Measurements from ENCODE around the gene ANKRD13D. TPM values are rescaled to one million over a fixed set of nuclear protein-coding genes. Genes with fewer than 3 reads are reported as not detected.

ANKRD13D gene
- total and polyA plus RNA-seq, 2 of the 8 experiments (the other 6 are each of a cell fraction or from before 2014, with no cell fraction given): 24.9 to 26.5 TPM

- Histone ChIP-seq H3K36me3 (ENCODE audit: control insufficient read depth in 2 of 4, insufficient read depth in 4 of 4, low read length in 3 of 4) (peaks cover 0 to 21% (median 10%) of the 10 kb centered on the region in 4 experiments; a peak in 3 of 8 replicates), H2BK5ac (ENCODE audit: low read depth, low read length) (no peak overlapping the region), H3K4me3 (ENCODE audit: extremely low read depth in 1 of 4, insufficient read depth in 2 of 4, low read depth in 3 of 4, low read length in 4 of 4) (no peak overlapping the region), H3K23ac (ENCODE audit: insufficient read length) (no peak overlapping the region), H3K14ac (ENCODE audit: insufficient read length) (no peak overlapping the region), H4K5ac (ENCODE audit: insufficient read length, low read depth, low read length) (no peak overlapping the region), H3K18ac (ENCODE audit: extremely low read depth, low read length) (no peak overlapping the region), H4K20me1 (replicated peaks in 1 of 2; ENCODE audit: control insufficient read depth in 1 of 2, insufficient read depth in 2 of 2, low read length in 2 of 2) (peaks cover 0 to 5% of the 10 kb centered on the region in 2 experiments), H2AFZ (ENCODE audit: low read length) (no peak overlapping the region), H3K23me2 (ENCODE audit: low read depth, low read length) (peaks cover 12% of the 10 kb centered on the region; the same call in 1 of the 2 replicates), H3K4me1 (replicated peaks in 1 of 4; ENCODE audit: control insufficient read depth in 3 of 4, insufficient read depth in 4 of 4, low read length in 3 of 4) (peaks cover 0 to 12% (median 9%) of the 10 kb centered on the region in 4 experiments; a peak in 5 of 7 replicates), H3K27ac (ENCODE audit: low read depth, low read length) (no peak overlapping the region), H3K56ac (replicated peaks; ENCODE audit: insufficient read length, low read depth, low read length) (no peak overlapping the region), H3K27me3 (replicated peaks in 1 of 4; ENCODE audit: control insufficient read depth in 3 of 4, extremely low read depth in 1 of 4, insufficient read depth in 3 of 4, low read length in 3 of 4) (no peaks in the 10 kb centered on the region), H2BK120ac (replicated peaks; ENCODE audit: low read depth, low read length) (no peak overlapping the region), H2BK15ac (ENCODE audit: low read length) (no peak overlapping the region), H2AK5ac (ENCODE audit: low read depth, low read length) (no peak overlapping the region), H2BK12ac (ENCODE audit: low read depth, low read length) (no peak overlapping the region), H3K79me2 (ENCODE audit: control insufficient read depth in 1 of 2, insufficient read depth in 2 of 2, low read length in 2 of 2) (no peaks in the 10 kb centered on the region), H4K8ac (ENCODE audit: extremely low read depth, insufficient read depth, low read length) (no peak overlapping the region), H2BK20ac (ENCODE audit: low read length) (no peak overlapping the region), H3K4me2 (ENCODE audit: insufficient read depth in 1 of 2, low read depth in 2 of 2, low read length in 2 of 2) (no peak overlapping the region), H3K9ac (replicated peaks in 1 of 4; ENCODE audit: extremely low read depth in 1 of 4, low read depth in 3 of 4, low read length in 3 of 4) (no peak overlapping the region), H3K9me3 (ENCODE audit: insufficient read depth in 2 of 2, low read depth in 1 of 2, low read length in 1 of 2) (no peaks in the 10 kb centered on the region; a peak in 1 of 4 replicates), H4K91ac (replicated peaks; ENCODE audit: insufficient read length, low read length) (no peak overlapping the region), H3K79me1 (ENCODE audit: low read depth, low read length) (no peaks in the 10 kb centered on the region; the same call in 1 of the 2 replicates), H3K4ac (replicated peaks; ENCODE audit: insufficient read length, low read depth, low read length) (no peak overlapping the region)
- 93% methylated on average over 5 of the region's 7 CpGs; no CpG with 5 or more reads in 1 of the 2 experiments for WGBS, 2 experiments (ENCODE audit: extremely low coverage in 1 of 2, insufficient coverage in 1 of 2, insufficient read length in 1 of 2, insufficient replicate concordance in 2 of 2, low coverage in 1 of 2, low lambda C conversion rate in 2 of 2, missing lambda C conversion rate in 1 of 2)
- ChIA-PET POLR2A (ENCODE audit: partially characterized antibody) (interaction anchor here (1.4 to 9.7 kb wide), 3 partner anchors 10 to 21 kb away, joined by 3 to 106 read pairs (median 4); partner anchors contain the start of gene ANKRD13D), CTCF (ENCODE audit: partially characterized antibody) (interaction anchor here (0.7 to 2.2 kb wide), 7 partner anchors 12 to 58 kb away, joined by 3 to 10 read pairs (median 4); partner anchors contain the start of gene GRK2)
- TF ChIP-seq KDM4A (IDR thresholded peaks at IDR 0.05; ENCODE audit: low read depth, low read length, severe bottlenecking) (no peak), CBX8 (IDR thresholded peaks at IDR 0.05; ENCODE audit: borderline replicate concordance, low read depth, low read length) (no peak), FOSL1 (IDR thresholded peaks at IDR 0.05; ENCODE audit: insufficient read depth, low read depth, low read length) (no peak), SRF (IDR thresholded peaks at IDR 0.05; ENCODE audit: low read depth, low read length) (no peak)
- no peak for FAIRE-seq
- DNase-seq (ENCODE audit: low read depth in 1 of 2, low spot score in 2 of 2): no peak
Observed at GRCh38 chr11:67298786-67299185, 9.7 kb downstream of the ANKRD13D start.
